Ovary (tissue), 3 donors: ENCODE data around the gene GPN2.

ENCODE experiments used
- EP300 ChIP-seq: sonication (generic); formaldehyde crosslinking; IDR thresholded peaks from one replicate; pipeline ENCODE4 v1.6.1; 2017; ENCODE audit warnings: antibody characterized with exemption
- POLR2A ChIP-seq: fragments of 450-650 bp; IDR thresholded peaks from one replicate; pipeline ENCODE4 v1.6.1; 2017; ENCODE audit warnings: antibody characterized with exemption, mild to moderate bottlenecking, moderate library complexity
- TF ChIP-seq, protein P1 (sequence below), 3 donors: fragments of 450-650 bp in 2 of 3; fragments of 200-600 bp in 1 of 3; IDR thresholded peaks; one replicate each; pipeline versions ENCODE4 v1.5.1 to v1.8.0; 2016 to 2022; ENCODE audit warnings: antibody characterized with exemption in 3 of 3, mild to moderate bottlenecking in 1 of 3
- donor health status: DM: no; HTN: no; CAD: no.

DNA sequence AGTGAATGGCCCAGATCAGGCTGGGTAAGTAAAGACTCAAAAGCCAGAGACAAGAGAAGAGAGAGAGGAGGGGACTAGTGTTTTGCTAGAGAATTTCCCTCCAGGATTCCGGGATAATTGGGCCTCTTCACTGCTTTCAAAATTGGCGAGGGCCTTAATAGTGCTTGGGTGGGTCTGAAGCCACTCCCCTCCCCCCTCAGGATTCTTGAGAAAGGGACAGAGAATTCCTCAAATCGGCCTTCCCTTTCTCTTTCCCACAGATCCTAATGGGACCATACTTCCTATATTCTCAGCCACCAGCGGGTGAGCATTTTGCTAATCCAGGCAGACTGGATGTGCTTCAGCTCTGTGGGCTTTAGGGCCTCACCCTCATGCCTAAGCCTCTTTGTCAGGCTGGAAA lies 15.2 kb downstream of the GPN2 start:
- TF ChIP-seq POLR2A (no peak), EP300 (no peak)
- TF ChIP-seq, protein P1, sequence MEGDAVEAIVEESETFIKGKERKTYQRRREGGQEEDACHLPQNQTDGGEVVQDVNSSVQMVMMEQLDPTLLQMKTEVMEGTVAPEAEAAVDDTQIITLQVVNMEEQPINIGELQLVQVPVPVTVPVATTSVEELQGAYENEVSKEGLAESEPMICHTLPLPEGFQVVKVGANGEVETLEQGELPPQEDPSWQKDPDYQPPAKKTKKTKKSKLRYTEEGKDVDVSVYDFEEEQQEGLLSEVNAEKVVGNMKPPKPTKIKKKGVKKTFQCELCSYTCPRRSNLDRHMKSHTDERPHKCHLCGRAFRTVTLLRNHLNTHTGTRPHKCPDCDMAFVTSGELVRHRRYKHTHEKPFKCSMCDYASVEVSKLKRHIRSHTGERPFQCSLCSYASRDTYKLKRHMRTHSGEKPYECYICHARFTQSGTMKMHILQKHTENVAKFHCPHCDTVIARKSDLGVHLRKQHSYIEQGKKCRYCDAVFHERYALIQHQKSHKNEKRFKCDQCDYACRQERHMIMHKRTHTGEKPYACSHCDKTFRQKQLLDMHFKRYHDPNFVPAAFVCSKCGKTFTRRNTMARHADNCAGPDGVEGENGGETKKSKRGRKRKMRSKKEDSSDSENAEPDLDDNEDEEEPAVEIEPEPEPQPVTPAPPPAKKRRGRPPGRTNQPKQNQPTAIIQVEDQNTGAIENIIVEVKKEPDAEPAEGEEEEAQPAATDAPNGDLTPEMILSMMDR (IDR thresholded peaks at IDR 0.05) = no peak
